Measurements from ENCODE around the gene SLC13A1.

SLC13A1 gene

GRCh38 chr7:123131556-123131955 lies 68.2 kb downstream of the SLC13A1 start:
- no peak overlapping the region for H2BK12ac ChIP-seq (ENCODE audit: low read length in 2 of 2)
- no peak overlapping the region for H2BK15ac ChIP-seq (ENCODE audit: low read depth, poor library complexity, severe bottlenecking)
- H3K18ac ChIP-seq (ENCODE audit: low read depth in 1 of 2, low read length in 2 of 2), result no peak overlapping the region
- no peak for DNase-seq
- no peaks in the 10 kb centered on the region for H3K36me3 ChIP-seq (ENCODE audit: control insufficient read depth in 1 of 2, insufficient read depth in 2 of 2, low read depth in 1 of 2, low read length in 2 of 2)
- 72% methylated on average over 2 of the region's 2 CpGs for WGBS
- no peak overlapping the region for H3K9ac ChIP-seq (ENCODE audit: low read length)
- H3K4ac ChIP-seq (ENCODE audit: low read depth in 1 of 2, low read length in 2 of 2), result no peak overlapping the region
- no peaks in the 10 kb centered on the region for H3K4me1 ChIP-seq (ENCODE audit: control insufficient read depth, insufficient read depth, low read depth, low read length)
- no peaks in the 10 kb centered on the region for H3K27me3 ChIP-seq (ENCODE audit: control insufficient read depth in 1 of 2, insufficient read depth in 1 of 2, low read length in 2 of 2)
- H3K14ac ChIP-seq (ENCODE audit: low read length in 2 of 2), result no peak overlapping the region
- no peak overlapping the region for H4K91ac ChIP-seq (ENCODE audit: low read length)
- no peaks in the 10 kb centered on the region for H3K9me3 ChIP-seq (ENCODE audit: control insufficient read depth, low read length)
- no peak overlapping the region for H2AFZ ChIP-seq (ENCODE audit: low read depth, low read length)
- H3K79me1 ChIP-seq (replicated peaks; ENCODE audit: low read length, poor library complexity, severe bottlenecking), result no peaks in the 10 kb centered on the region
- no peak overlapping the region for H3K4me2 ChIP-seq (ENCODE audit: low read length, poor library complexity, severe bottlenecking)
- no peak overlapping the region for H3K4me3 ChIP-seq (ENCODE audit: insufficient read depth in 1 of 2, low read depth in 1 of 2, low read length in 2 of 2)
- no peak overlapping the region for H3K23ac ChIP-seq (ENCODE audit: low read length in 2 of 2)
- H4K8ac ChIP-seq (ENCODE audit: low read length), result no peak overlapping the region
- no peak overlapping the region for H2AK5ac ChIP-seq (ENCODE audit: low read length, severe bottlenecking)
- no peak overlapping the region for H2BK5ac ChIP-seq (ENCODE audit: low read depth, low read length, poor library complexity, severe bottlenecking)
- H3K27ac ChIP-seq (ENCODE audit: low read length, poor library complexity, severe bottlenecking), result no peak overlapping the region
- H2BK120ac ChIP-seq (ENCODE audit: low read depth, low read length), result no peak overlapping the region

GRCh38 chr7:123131140-123131539 lies 68.6 kb downstream of the SLC13A1 start:
- DNase-seq, result no peak
- no CpG with 5 or more reads among the region's 1 CpG for WGBS
- no peak overlapping the region for H3K23ac ChIP-seq (ENCODE audit: low read length in 2 of 2)
- H3K4ac ChIP-seq (ENCODE audit: low read depth in 1 of 2, low read length in 2 of 2), result no peak overlapping the region
- no peak overlapping the region for H4K8ac ChIP-seq (ENCODE audit: low read length)
- no peaks in the 10 kb centered on the region for H3K79me1 ChIP-seq (replicated peaks; ENCODE audit: low read length, poor library complexity, severe bottlenecking)
- H3K27me3 ChIP-seq (ENCODE audit: control insufficient read depth in 1 of 2, insufficient read depth in 1 of 2, low read length in 2 of 2), result no peaks in the 10 kb centered on the region
- H2BK15ac ChIP-seq (ENCODE audit: low read depth, poor library complexity, severe bottlenecking), result no peak overlapping the region
- no peak overlapping the region for H2AK5ac ChIP-seq (ENCODE audit: low read length, severe bottlenecking)
- no peak overlapping the region for H3K9ac ChIP-seq (ENCODE audit: low read length)
- no peak overlapping the region for H2AFZ ChIP-seq (ENCODE audit: low read depth, low read length)
- no peak overlapping the region for H3K18ac ChIP-seq (ENCODE audit: low read depth in 1 of 2, low read length in 2 of 2)
- H3K4me1 ChIP-seq (ENCODE audit: control insufficient read depth, insufficient read depth, low read depth, low read length), result no peaks in the 10 kb centered on the region
- H3K4me2 ChIP-seq (ENCODE audit: low read length, poor library complexity, severe bottlenecking), result no peak overlapping the region
- H4K91ac ChIP-seq (ENCODE audit: low read length), result no peak overlapping the region
- no peak overlapping the region for H3K27ac ChIP-seq (ENCODE audit: low read length, poor library complexity, severe bottlenecking)
- no peak overlapping the region for H2BK5ac ChIP-seq (ENCODE audit: low read depth, low read length, poor library complexity, severe bottlenecking)
- no peak overlapping the region for H2BK120ac ChIP-seq (ENCODE audit: low read depth, low read length)
- H3K14ac ChIP-seq (ENCODE audit: low read length in 2 of 2), result no peak overlapping the region
- no peaks in the 10 kb centered on the region for H3K36me3 ChIP-seq (ENCODE audit: control insufficient read depth in 1 of 2, insufficient read depth in 2 of 2, low read depth in 1 of 2, low read length in 2 of 2)
- no peak overlapping the region for H3K4me3 ChIP-seq (ENCODE audit: insufficient read depth in 1 of 2, low read depth in 1 of 2, low read length in 2 of 2)
- no peak overlapping the region for H2BK12ac ChIP-seq (ENCODE audit: low read length in 2 of 2)
- no peaks in the 10 kb centered on the region for H3K9me3 ChIP-seq (ENCODE audit: control insufficient read depth, low read length)

DNA sequence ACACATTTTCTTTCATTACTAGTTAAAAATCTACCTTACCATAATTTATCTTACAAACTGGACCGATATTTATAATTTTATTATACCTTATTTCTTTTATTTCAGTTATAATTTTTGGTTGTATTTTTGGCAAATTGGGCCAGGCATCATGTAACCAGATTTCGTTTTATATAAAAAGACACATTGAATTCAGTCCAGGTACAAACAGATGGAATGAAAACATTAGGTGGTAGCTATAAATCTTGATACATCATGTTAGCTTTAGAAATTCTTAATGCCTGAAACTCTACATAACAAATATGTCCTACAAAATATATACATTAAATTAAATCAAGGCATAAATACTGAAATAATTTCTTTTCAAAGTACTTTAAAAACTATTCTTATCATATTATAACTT lies 73.1 kb downstream of the SLC13A1 start:
- Histone ChIP-seq H3K36me3 (ENCODE audit: control insufficient read depth in 1 of 2, insufficient read depth in 2 of 2, low read depth in 1 of 2, low read length in 2 of 2) (no peaks in the 10 kb centered on the region), H2BK5ac (ENCODE audit: low read depth, low read length, poor library complexity, severe bottlenecking) (no peak overlapping the region), H2BK120ac (ENCODE audit: low read depth, low read length) (no peak overlapping the region), H4K91ac (ENCODE audit: low read length) (no peak overlapping the region), H3K23ac (ENCODE audit: low read length in 2 of 2) (no peak overlapping the region), H3K79me1 (replicated peaks; ENCODE audit: low read length, poor library complexity, severe bottlenecking) (no peaks in the 10 kb centered on the region), H3K9me3 (ENCODE audit: control insufficient read depth, low read length) (no peaks in the 10 kb centered on the region), H3K9ac (ENCODE audit: low read length) (no peak overlapping the region), H2AK5ac (ENCODE audit: low read length, severe bottlenecking) (no peak overlapping the region), H2BK12ac (ENCODE audit: low read length in 2 of 2) (no peak overlapping the region), H3K4me3 (ENCODE audit: insufficient read depth in 1 of 2, low read depth in 1 of 2, low read length in 2 of 2) (no peak overlapping the region), H3K14ac (ENCODE audit: low read length in 2 of 2) (no peak overlapping the region), H4K8ac (ENCODE audit: low read length) (no peak overlapping the region), H3K27ac (ENCODE audit: low read length, poor library complexity, severe bottlenecking) (no peak overlapping the region), H2AFZ (ENCODE audit: low read depth, low read length) (no peak overlapping the region), H3K4me2 (ENCODE audit: low read length, poor library complexity, severe bottlenecking) (no peak overlapping the region), H3K4me1 (ENCODE audit: control insufficient read depth, insufficient read depth, low read depth, low read length) (no peaks in the 10 kb centered on the region), H3K4ac (ENCODE audit: low read depth in 1 of 2, low read length in 2 of 2) (no peak overlapping the region), H3K27me3 (ENCODE audit: control insufficient read depth in 1 of 2, insufficient read depth in 1 of 2, low read length in 2 of 2) (no peaks in the 10 kb centered on the region), H3K18ac (ENCODE audit: low read depth in 1 of 2, low read length in 2 of 2) (no peak overlapping the region), H2BK15ac (ENCODE audit: low read depth, poor library complexity, severe bottlenecking) (no peak overlapping the region)
- DNase-seq, result no peak
- WGBS, result no CpG with 5 or more reads among the region's 2 CpGs

DNA sequence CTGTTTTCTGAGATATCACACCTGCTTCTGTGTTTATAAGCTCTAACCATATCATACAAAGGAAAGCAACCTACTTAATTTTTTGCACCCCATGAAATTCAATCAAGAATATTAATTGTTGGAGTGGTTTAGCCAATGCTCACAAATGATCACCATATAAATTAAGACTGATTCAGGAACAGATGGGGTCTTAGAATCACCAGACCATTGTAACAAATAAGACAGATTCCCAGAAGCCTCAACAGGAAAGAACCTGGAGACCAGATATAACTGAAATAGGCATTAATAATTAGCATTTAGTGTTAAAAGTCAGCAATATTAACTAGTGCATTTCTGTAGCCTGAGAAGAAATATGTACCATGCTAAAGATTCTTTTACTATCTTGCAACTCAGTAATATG lies 73.6 kb downstream of the SLC13A1 start:
- no peak overlapping the region for H3K14ac ChIP-seq (ENCODE audit: low read length in 2 of 2)
- no peak overlapping the region for H2AK5ac ChIP-seq (ENCODE audit: low read length, severe bottlenecking)
- H3K4me2 ChIP-seq (ENCODE audit: low read length, poor library complexity, severe bottlenecking), result no peak overlapping the region
- H2BK12ac ChIP-seq (ENCODE audit: low read length in 2 of 2), result no peak overlapping the region
- H3K4me3 ChIP-seq (ENCODE audit: insufficient read depth in 1 of 2, low read depth in 1 of 2, low read length in 2 of 2), result no peak overlapping the region
- no peaks in the 10 kb centered on the region for H3K9me3 ChIP-seq (ENCODE audit: control insufficient read depth, low read length)
- no peak overlapping the region for H2BK120ac ChIP-seq (ENCODE audit: low read depth, low read length)
- no peak overlapping the region for H3K27ac ChIP-seq (ENCODE audit: low read length, poor library complexity, severe bottlenecking)
- no peak overlapping the region for H3K4ac ChIP-seq (ENCODE audit: low read depth in 1 of 2, low read length in 2 of 2)
- no peaks in the 10 kb centered on the region for H3K36me3 ChIP-seq (ENCODE audit: control insufficient read depth in 1 of 2, insufficient read depth in 2 of 2, low read depth in 1 of 2, low read length in 2 of 2)
- H3K9ac ChIP-seq (ENCODE audit: low read length), result no peak overlapping the region
- no peak overlapping the region for H2BK15ac ChIP-seq (ENCODE audit: low read depth, poor library complexity, severe bottlenecking)
- no peak overlapping the region for H3K23ac ChIP-seq (ENCODE audit: low read length in 2 of 2)
- H4K91ac ChIP-seq (ENCODE audit: low read length), result no peak overlapping the region
- no peak overlapping the region for H2BK5ac ChIP-seq (ENCODE audit: low read depth, low read length, poor library complexity, severe bottlenecking)
- H3K18ac ChIP-seq (ENCODE audit: low read depth in 1 of 2, low read length in 2 of 2), result no peak overlapping the region
- DNase-seq, result no peak
- H4K8ac ChIP-seq (ENCODE audit: low read length), result no peak overlapping the region
- H3K27me3 ChIP-seq (ENCODE audit: control insufficient read depth in 1 of 2, insufficient read depth in 1 of 2, low read length in 2 of 2), result no peaks in the 10 kb centered on the region
- no peaks in the 10 kb centered on the region for H3K79me1 ChIP-seq (replicated peaks; ENCODE audit: low read length, poor library complexity, severe bottlenecking)
- H2AFZ ChIP-seq (ENCODE audit: low read depth, low read length), result no peak overlapping the region
- no peaks in the 10 kb centered on the region for H3K4me1 ChIP-seq (ENCODE audit: control insufficient read depth, insufficient read depth, low read depth, low read length)

Data from mesenchymal stem cell (in vitro differentiated cells and primary cell).